ENCODE measurements around the gene ATXN1. TPM values are rescaled to one million over a fixed set of nuclear protein-coding genes. Genes with fewer than 3 reads are reported as not detected.

Gene ATXN1
- total and polyA plus RNA-seq, 2 of the 13 experiments (the other 11 are each of a cell fraction or from before 2014, with no cell fraction given) = 20.7 to 39.5 TPM

DNA sequence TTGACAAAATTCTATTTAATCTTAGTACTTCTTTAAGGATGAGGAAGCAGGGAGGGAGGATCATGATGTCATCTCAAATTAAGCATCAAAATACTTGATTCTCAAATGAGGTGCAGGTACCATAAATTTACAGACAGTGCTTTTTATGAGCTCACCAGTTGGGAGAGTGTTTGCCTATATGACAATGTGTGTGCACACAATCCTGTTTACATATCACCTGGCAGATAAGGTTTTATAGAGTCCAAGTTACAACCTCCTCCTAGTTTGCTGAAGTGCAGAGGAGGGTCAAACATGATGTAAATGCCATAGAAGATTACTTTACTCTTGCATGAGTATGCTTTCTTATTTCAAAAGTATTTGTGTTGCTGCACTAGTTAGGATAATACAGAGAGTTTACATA is 6.4 kb downstream of the ATXN1 start (continued):
- TF ChIP-seq, protein P1, sequence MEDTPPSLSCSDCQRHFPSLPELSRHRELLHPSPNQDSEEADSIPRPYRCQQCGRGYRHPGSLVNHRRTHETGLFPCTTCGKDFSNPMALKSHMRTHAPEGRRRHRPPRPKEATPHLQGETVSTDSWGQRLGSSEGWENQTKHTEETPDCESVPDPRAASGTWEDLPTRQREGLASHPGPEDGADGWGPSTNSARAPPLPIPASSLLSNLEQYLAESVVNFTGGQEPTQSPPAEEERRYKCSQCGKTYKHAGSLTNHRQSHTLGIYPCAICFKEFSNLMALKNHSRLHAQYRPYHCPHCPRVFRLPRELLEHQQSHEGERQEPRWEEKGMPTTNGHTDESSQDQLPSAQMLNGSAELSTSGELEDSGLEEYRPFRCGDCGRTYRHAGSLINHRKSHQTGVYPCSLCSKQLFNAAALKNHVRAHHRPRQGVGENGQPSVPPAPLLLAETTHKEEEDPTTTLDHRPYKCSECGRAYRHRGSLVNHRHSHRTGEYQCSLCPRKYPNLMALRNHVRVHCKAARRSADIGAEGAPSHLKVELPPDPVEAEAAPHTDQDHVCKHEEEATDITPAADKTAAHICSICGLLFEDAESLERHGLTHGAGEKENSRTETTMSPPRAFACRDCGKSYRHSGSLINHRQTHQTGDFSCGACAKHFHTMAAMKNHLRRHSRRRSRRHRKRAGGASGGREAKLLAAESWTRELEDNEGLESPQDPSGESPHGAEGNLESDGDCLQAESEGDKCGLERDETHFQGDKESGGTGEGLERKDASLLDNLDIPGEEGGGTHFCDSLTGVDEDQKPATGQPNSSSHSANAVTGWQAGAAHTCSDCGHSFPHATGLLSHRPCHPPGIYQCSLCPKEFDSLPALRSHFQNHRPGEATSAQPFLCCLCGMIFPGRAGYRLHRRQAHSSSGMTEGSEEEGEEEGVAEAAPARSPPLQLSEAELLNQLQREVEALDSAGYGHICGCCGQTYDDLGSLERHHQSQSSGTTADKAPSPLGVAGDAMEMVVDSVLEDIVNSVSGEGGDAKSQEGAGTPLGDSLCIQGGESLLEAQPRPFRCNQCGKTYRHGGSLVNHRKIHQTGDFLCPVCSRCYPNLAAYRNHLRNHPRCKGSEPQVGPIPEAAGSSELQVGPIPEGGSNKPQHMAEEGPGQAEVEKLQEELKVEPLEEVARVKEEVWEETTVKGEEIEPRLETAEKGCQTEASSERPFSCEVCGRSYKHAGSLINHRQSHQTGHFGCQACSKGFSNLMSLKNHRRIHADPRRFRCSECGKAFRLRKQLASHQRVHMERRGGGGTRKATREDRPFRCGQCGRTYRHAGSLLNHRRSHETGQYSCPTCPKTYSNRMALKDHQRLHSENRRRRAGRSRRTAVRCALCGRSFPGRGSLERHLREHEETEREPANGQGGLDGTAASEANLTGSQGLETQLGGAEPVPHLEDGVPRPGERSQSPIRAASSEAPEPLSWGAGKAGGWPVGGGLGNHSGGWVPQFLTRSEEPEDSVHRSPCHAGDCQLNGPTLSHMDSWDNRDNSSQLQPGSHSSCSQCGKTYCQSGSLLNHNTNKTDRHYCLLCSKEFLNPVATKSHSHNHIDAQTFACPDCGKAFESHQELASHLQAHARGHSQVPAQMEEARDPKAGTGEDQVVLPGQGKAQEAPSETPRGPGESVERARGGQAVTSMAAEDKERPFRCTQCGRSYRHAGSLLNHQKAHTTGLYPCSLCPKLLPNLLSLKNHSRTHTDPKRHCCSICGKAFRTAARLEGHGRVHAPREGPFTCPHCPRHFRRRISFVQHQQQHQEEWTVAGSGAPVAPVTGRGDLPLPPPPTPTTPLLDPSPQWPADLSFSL (CRISPR knock-in tag; IDR thresholded peaks at IDR 0.05) = peak; percentile 77; the same call in 1 of the 2 replicates
- TF ChIP-seq ZNF720 (CRISPR knock-in tag; IDR thresholded peaks at IDR 0.05) (no peak), ZNF296 (CRISPR knock-in tag; conservative IDR thresholded peaks at IDR 0.05) (no peak), ZNF460 (CRISPR knock-in tag; IDR thresholded peaks at IDR 0.05; ENCODE audit: borderline replicate concordance) (no peak), ZNF777 (CRISPR knock-in tag; IDR thresholded peaks at IDR 0.05) (no peak), NFIC (IDR thresholded peaks at IDR 0.05; ENCODE audit: low read length) (peak; percentile 64), MXI1 (IDR thresholded peaks at IDR 0.05; ENCODE audit: borderline replicate concordance, low read depth, low read length) (no peak), JUND (CRISPR knock-in tag; IDR thresholded peaks at IDR 0.05) (0 out of 2 replicates have a peak, but pooled peaks have one; percentile 22), HOXA7 (CRISPR knock-in tag; IDR thresholded peaks at IDR 0.05) (no peak), ZNF547 (CRISPR knock-in tag; IDR thresholded peaks at IDR 0.05) (no peak), PRMT3 (CRISPR knock-in tag; IDR thresholded peaks at IDR 0.05; ENCODE audit: borderline replicate concordance, low read depth) (no peak), ZNF761 (CRISPR knock-in tag; conservative IDR thresholded peaks at IDR 0.05) (no peak), SIX4 (CRISPR knock-in tag; IDR thresholded peaks at IDR 0.05) (0 out of 2 replicates have a peak, but pooled peaks have one; percentile 42)
- TF ChIP-seq, protein P2, sequence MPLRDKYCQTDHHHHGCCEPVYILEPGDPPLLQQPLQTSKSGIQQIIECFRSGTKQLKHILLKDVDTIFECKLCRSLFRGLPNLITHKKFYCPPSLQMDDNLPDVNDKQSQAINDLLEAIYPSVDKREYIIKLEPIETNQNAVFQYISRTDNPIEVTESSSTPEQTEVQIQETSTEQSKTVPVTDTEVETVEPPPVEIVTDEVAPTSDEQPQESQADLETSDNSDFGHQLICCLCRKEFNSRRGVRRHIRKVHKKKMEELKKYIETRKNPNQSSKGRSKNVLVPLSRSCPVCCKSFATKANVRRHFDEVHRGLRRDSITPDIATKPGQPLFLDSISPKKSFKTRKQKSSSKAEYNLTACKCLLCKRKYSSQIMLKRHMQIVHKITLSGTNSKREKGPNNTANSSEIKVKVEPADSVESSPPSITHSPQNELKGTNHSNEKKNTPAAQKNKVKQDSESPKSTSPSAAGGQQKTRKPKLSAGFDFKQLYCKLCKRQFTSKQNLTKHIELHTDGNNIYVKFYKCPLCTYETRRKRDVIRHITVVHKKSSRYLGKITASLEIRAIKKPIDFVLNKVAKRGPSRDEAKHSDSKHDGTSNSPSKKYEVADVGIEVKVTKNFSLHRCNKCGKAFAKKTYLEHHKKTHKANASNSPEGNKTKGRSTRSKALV (CRISPR knock-in tag; IDR thresholded peaks at IDR 0.05) = no peak
- TF ChIP-seq, protein P3, sequence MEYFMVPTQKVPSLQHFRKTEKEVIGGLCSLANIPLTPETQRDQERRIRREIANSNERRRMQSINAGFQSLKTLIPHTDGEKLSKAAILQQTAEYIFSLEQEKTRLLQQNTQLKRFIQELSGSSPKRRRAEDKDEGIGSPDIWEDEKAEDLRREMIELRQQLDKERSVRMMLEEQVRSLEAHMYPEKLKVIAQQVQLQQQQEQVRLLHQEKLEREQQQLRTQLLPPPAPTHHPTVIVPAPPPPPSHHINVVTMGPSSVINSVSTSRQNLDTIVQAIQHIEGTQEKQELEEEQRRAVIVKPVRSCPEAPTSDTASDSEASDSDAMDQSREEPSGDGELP (IDR thresholded peaks at IDR 0.05; ENCODE audit: borderline replicate concordance, low read depth) = peak; percentile 89
- TF ChIP-seq, protein P4, sequence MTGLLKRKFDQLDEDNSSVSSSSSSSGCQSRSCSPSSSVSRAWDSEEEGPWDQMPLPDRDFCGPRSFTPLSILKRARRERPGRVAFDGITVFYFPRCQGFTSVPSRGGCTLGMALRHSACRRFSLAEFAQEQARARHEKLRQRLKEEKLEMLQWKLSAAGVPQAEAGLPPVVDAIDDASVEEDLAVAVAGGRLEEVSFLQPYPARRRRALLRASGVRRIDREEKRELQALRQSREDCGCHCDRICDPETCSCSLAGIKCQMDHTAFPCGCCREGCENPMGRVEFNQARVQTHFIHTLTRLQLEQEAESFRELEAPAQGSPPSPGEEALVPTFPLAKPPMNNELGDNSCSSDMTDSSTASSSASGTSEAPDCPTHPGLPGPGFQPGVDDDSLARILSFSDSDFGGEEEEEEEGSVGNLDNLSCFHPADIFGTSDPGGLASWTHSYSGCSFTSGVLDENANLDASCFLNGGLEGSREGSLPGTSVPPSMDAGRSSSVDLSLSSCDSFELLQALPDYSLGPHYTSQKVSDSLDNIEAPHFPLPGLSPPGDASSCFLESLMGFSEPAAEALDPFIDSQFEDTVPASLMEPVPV (CRISPR knock-in tag; IDR thresholded peaks at IDR 0.05) = no peak
- TF ChIP-seq, protein P5, sequence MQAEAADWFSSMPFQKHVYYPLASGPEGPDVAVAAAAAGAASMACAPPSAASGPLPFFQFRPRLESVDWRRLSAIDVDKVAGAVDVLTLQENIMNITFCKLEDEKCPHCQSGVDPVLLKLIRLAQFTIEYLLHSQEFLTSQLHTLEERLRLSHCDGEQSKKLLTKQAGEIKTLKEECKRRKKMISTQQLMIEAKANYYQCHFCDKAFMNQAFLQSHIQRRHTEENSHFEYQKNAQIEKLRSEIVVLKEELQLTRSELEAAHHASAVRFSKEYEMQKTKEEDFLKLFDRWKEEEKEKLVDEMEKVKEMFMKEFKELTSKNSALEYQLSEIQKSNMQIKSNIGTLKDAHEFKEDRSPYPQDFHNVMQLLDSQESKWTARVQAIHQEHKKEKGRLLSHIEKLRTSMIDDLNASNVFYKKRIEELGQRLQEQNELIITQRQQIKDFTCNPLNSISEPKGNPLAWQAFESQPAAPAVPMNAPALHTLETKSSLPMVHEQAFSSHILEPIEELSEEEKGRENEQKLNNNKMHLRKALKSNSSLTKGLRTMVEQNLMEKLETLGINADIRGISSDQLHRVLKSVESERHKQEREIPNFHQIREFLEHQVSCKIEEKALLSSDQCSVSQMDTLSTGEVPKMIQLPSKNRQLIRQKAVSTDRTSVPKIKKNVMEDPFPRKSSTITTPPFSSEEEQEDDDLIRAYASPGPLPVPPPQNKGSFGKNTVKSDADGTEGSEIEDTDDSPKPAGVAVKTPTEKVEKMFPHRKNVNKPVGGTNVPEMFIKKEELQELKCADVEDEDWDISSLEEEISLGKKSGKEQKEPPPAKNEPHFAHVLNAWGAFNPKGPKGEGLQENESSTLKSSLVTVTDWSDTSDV (CRISPR knock-in tag; IDR thresholded peaks at IDR 0.05) = no peak
